HCT116 (cell line): Measurements from ENCODE around the gene ROCK2. TPM values are rescaled to one million over a fixed set of nuclear protein-coding genes. Genes with fewer than 3 reads are reported as not detected.

Experiments used
- ATAC-seq: fragments of 200-7000 bp; cut with Tn5 transposase; 2 replicates; pipeline ENCODE4 v1.9.1; 2020; ENCODE audit warnings: mild to moderate bottlenecking, moderate library complexity
- BruUV-seq: library from RNA; stranded (reverse); fragments of 400-500 nt; replicated peaks from 2 replicates; lab custom pipeline; 2021; lab: Mats Ljungman, UMichigan
- CTCF ChIA-PET: fragments of 300-600 bp; sonication (Branson Sonifier 250); formaldehyde crosslinking; loops from one replicate; lab custom pipeline; 2021; ENCODE audit warnings: antibody characterized with exemption; lab: Charles Lee
- POLR2A ChIA-PET: fragments of 300-600, 350-600 bp; sonication (Branson Sonifier 250); formaldehyde crosslinking; loops from one replicate; lab custom pipeline; 2021; ENCODE audit warnings: antibody characterized with exemption; lab: Charles Lee
- RAD21 ChIA-PET, 2 experiments: fragments of 300-600 bp; sonication (Branson Sonifier 250); formaldehyde crosslinking; loops; one replicate each; lab custom pipeline; 2023; ENCODE audit warnings: low total read pairs in 2 of 2; ENCODE audit not compliant: uncharacterized antibody in 2 of 2, unreplicated experiment in 2 of 2, low non-redundant PET in 1 of 2; lab: Charles Lee
- DNase-seq: peaks from one replicate; pipeline ENCODE4 v3.0.0-alpha.2; 2010; ENCODE audit warnings: low read depth, low spot score
- H2AFZ ChIP-seq: fragments of 200-600 bp; shearing (Covaris generic), sonication (generic); 2 replicates; pipeline ENCODE4 v1.6.1; 2017; ENCODE audit warnings: low read depth, mixed run types, mixed read lengths, antibody characterized with exemption, low read length; ENCODE audit not compliant: poor library complexity, severe bottlenecking
- H3K27ac ChIP-seq: 2 replicates; pipeline ENCODE4 v1.5.1; 2012; ENCODE audit warnings: low read depth, low read length
- H3K27me3 ChIP-seq: fragments of 200-600 bp; sonication (generic); 2 replicates; pipeline ENCODE4 v1.6.1; 2016; ENCODE audit warnings: mixed run types, low read length, mixed read lengths; ENCODE audit not compliant: insufficient read depth
- H3K36me3 ChIP-seq, 2 experiments: fragments of 200-500 bp in 1 of 2; fragments of 200-600 bp in 1 of 2; sonication (Bioruptor generic) in 1 of 2; sonication (generic) in 1 of 2; 2 replicates each; pipeline versions ENCODE4 v1.5.1 to v1.6.1; 2014 to 2016; ENCODE audit warnings: low read length in 2 of 2, inconsistent platforms in 1 of 2, mixed read lengths in 1 of 2, mixed run types in 1 of 2; ENCODE audit not compliant: insufficient read depth in 2 of 2, control insufficient read depth in 1 of 2
- H3K4me1 ChIP-seq, 2 experiments: fragments of 200-600 bp in 1 of 2; sonication (generic) in 1 of 2; 2 replicates each; pipeline versions ENCODE4 v1.5.1 to v1.6.1; 2012 to 2017; ENCODE audit warnings: low read length in 2 of 2, inconsistent platforms in 1 of 2, mild to moderate bottlenecking in 1 of 2, mixed read lengths in 1 of 2, mixed run types in 1 of 2, moderate library complexity in 1 of 2; ENCODE audit not compliant: insufficient read depth in 2 of 2, control insufficient read depth in 1 of 2
- H3K4me2 ChIP-seq: fragments of 200-600 bp; sonication (generic); 2 replicates; pipeline ENCODE4 v1.6.1; 2017; ENCODE audit warnings: mixed run types, low read length, mixed read lengths
- H3K4me3 ChIP-seq, 2 experiments: fragments of 200-600 bp in 1 of 2; sonication (generic) in 1 of 2; replicated peaks in 1 of 2; 2 replicates each; pipeline ENCODE4 v1.5.1; 2011 to 2016; ENCODE audit warnings: low read length in 2 of 2, control low read depth in 1 of 2, low read depth in 1 of 2, mild to moderate bottlenecking in 1 of 2, mixed read lengths in 1 of 2, mixed run types in 1 of 2
- H3K79me2 ChIP-seq: fragments of 200-600 bp; sonication (generic); 2 replicates; pipeline ENCODE4 v1.6.1; 2017; ENCODE audit warnings: mild to moderate bottlenecking, mixed run types, low read length, moderate library complexity, mixed read lengths; ENCODE audit not compliant: insufficient read depth
- H3K9ac ChIP-seq: fragments of 200-600 bp; sonication (generic); 2 replicates; pipeline ENCODE4 v1.6.1; 2016; ENCODE audit warnings: low read length, mixed read lengths
- H3K9me2 ChIP-seq: fragments of 200-600 bp; sonication (generic), shearing (Covaris generic); 2 replicates; pipeline ENCODE4 v1.6.1; 2017; ENCODE audit warnings: mixed run types, mild to moderate bottlenecking, moderate library complexity; ENCODE audit not compliant: insufficient read depth
- H3K9me3 ChIP-seq, 2 experiments: fragments of 200-500 bp in 1 of 2; fragments of 200-600 bp in 1 of 2; sonication (Bioruptor generic) in 1 of 2; sonication (generic) in 1 of 2; 2 replicates each; pipeline ENCODE4 v1.6.1; 2014 to 2017; ENCODE audit warnings: low read length in 2 of 2, mixed read lengths in 2 of 2, inconsistent platforms in 1 of 2, low read depth in 1 of 2, mild to moderate bottlenecking in 1 of 2, mixed run types in 1 of 2, moderate library complexity in 1 of 2; ENCODE audit not compliant: control insufficient read depth in 1 of 2, insufficient read depth in 1 of 2
- H4K20me1 ChIP-seq: fragments of 200-600 bp; sonication (generic), shearing (Covaris generic); 2 replicates; pipeline ENCODE4 v1.6.1; 2017; ENCODE audit warnings: mixed run types, mild to moderate bottlenecking, moderate library complexity; ENCODE audit not compliant: insufficient read depth
- CBX3 ChIP-seq: IDR thresholded peaks from 2 replicates; pipeline ENCODE4 v1.6.1; 2012; ENCODE audit warnings: low read depth
- CEBPB ChIP-seq: IDR thresholded peaks from 2 replicates; pipeline ENCODE4 v1.6.1; 2012; ENCODE audit warnings: low read depth
- ELF1 ChIP-seq: IDR thresholded peaks from 2 replicates; pipeline ENCODE4 v1.6.1; 2012; ENCODE audit warnings: low read depth, borderline replicate concordance
- JUND ChIP-seq: IDR thresholded peaks from 2 replicates; pipeline ENCODE4 v1.6.1; 2012
- POLR2A ChIP-seq: IDR thresholded peaks from 2 replicates; pipeline ENCODE4 v1.7.0; 2011; ENCODE audit warnings: borderline replicate concordance; ENCODE audit not compliant: insufficient read depth, insufficient read length; ENCODE audit errors: extremely low read depth
- RAD21 ChIP-seq: IDR thresholded peaks from 2 replicates; pipeline ENCODE4 v1.6.1; 2012; ENCODE audit warnings: low read depth, mild to moderate bottlenecking
- SIN3A ChIP-seq: IDR thresholded peaks from 2 replicates; pipeline ENCODE4 v1.6.1; 2012; ENCODE audit warnings: low read depth
- SP1 ChIP-seq: IDR thresholded peaks from 2 replicates; pipeline ENCODE4 v1.6.1; 2012; ENCODE audit warnings: low read depth
- SRF ChIP-seq: IDR thresholded peaks from 2 replicates; pipeline ENCODE4 v1.6.1; 2012; ENCODE audit warnings: low read depth
- TCF7L2 ChIP-seq: IDR thresholded peaks from 2 replicates; pipeline ENCODE4 v1.7.0; 2011; ENCODE audit warnings: borderline replicate concordance, inconsistent platforms; ENCODE audit not compliant: insufficient read depth, insufficient read length; ENCODE audit errors: extremely low read depth
- ZNF274 ChIP-seq: fragments of 200-500 bp; sonication (Bioruptor generic); IDR thresholded peaks from 2 replicates; pipeline ENCODE4 v1.6.1; 2014; ENCODE audit warnings: mild to moderate bottlenecking, low read depth, low read length, inconsistent platforms
- intact Hi-C: fragments of 100-400 bp; cut with micrococcal nuclease; formaldehyde crosslinking; loops from 2 replicates; pipeline ENCODE4 v1.10.0; 2022
- total RNA-seq: library from RNA; stranded (reverse); gene quantifications from one replicate; pipeline ENCODE4 v1.2.1, GENCODE V29; 2021; ENCODE audit not compliant: unreplicated experiment
- TF ChIP-seq, protein P1 (sequence below): IDR thresholded peaks from 2 replicates; pipeline ENCODE4 v1.6.1; 2011; ENCODE audit warnings: mild to moderate bottlenecking, low read length, moderate library complexity; ENCODE audit not compliant: insufficient replicate concordance; ENCODE audit errors: extremely low read depth
- TF ChIP-seq, protein P2 (sequence below): IDR thresholded peaks from 2 replicates; pipeline ENCODE4 v1.6.1; 2012
- TF ChIP-seq, protein P3 (sequence below): IDR thresholded peaks from 2 replicates; pipeline ENCODE4 v1.6.1; 2012; ENCODE audit warnings: low read depth

Gene ROCK2
- total RNA-seq, 1 experiment from 2014 or later = 48.0 TPM

DNA sequence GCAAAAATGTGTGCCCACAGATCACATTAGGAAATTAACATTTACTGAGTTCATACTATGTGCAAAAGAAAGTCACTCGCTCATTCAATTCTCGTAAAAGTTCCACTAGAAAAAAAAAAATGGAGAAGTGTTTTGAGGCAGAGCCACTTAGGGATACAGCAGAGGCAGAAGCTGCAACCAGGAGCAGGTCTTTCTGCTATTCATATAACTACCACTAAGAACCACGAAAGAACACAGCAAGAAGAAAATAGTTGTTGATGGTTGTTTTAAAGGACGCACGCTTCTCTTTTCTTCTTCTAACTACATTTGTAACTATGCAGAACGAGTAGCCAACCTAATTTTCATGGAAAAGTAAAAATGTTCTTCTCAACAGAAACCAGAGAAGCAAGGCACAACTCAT lies 45.0 kb downstream of the ROCK2 start:
- Histone ChIP-seq H3K4me2 (no peak overlapping the region), H3K9me3 (no peaks in the 10 kb centered on the region), H3K4me1 (no peaks in the 10 kb centered on the region), H3K27ac (no peak overlapping the region), H4K20me1 (peaks cover 9% of the 10 kb centered on the region; the same call in 1 of the 2 replicates), H3K9me2 (no peaks in the 10 kb centered on the region), H3K4me3 (no peak overlapping the region), H3K79me2 (peaks cover 87% of the 10 kb centered on the region), H3K27me3 (no peaks in the 10 kb centered on the region), H3K9ac (no peak overlapping the region), H3K36me3 (no peaks in the 10 kb centered on the region)
- no TSS peak for BruUV-seq
- RAD21 ChIA-PET = no interaction called here
- CTCF ChIA-PET = no interaction called here
- no peak for DNase-seq
- POLR2A ChIA-PET = no interaction called here
- no peak for ATAC-seq
- TF ChIP-seq CEBPB (no peak), ZNF274 (no peak), RAD21 (no peak)
- TF ChIP-seq, all 23 proteins: peak for 0
- no peak overlapping the region for H2AFZ ChIP-seq
- intact Hi-C loops = no loop called here

DNA sequence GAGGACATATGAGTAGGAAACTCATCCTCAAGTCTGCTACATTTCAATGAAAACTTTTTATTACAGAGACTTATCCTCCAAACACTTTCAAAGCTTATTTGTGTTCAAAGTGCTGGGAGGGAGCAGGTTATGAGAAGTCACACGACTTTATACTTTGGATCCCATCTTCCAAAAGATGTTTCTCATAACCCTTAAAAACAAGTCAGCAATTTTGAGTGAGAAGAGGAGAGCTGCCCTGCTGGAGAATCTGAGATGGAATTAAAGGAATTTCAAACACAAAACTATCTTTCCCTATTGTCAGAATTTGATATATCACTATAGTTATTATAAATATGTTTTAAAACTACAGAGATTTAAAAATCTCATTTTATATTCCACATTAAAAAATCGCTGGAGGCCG lies 45.8 kb downstream of the ROCK2 start:
- DNase-seq = no peak
- no peaks in the 10 kb centered on the region for H3K9me3 ChIP-seq
- H3K9ac ChIP-seq = no peak overlapping the region
- BruUV-seq = no TSS peak
- CTCF ChIA-PET = no interaction called here
- POLR2A ChIA-PET = no interaction called here
- H3K4me1 ChIP-seq = 0 out of 4 replicates have a peak, but pooled peaks cover 0 to under 1% of the 10 kb centered on the region in 2 experiments
- no peaks in the 10 kb centered on the region for H3K36me3 ChIP-seq
- H3K4me2 ChIP-seq = no peak overlapping the region
- RAD21 ChIA-PET = interaction anchor here in 1 of 2 experiments (0.7 kb wide), 1 partner anchor 43 kb away, joined by 6 read pairs; no protein-coding TSS in a partner anchor
- H3K79me2 ChIP-seq = peaks cover 87% of the 10 kb centered on the region
- no peaks in the 10 kb centered on the region for H3K27me3 ChIP-seq
- H2AFZ ChIP-seq = no peak overlapping the region
- H3K4me3 ChIP-seq = no peak overlapping the region
- intact Hi-C loops = no loop called here
- no peak for ATAC-seq
- H4K20me1 ChIP-seq = peaks cover 9% of the 10 kb centered on the region; the same call in 1 of the 2 replicates
- TF ChIP-seq TCF7L2 (no peak), ELF1 (no peak), JUND (no peak), SP1 (no peak), SRF (no peak), POLR2A (no peak), ZNF274 (no peak), CBX3 (no peak), SIN3A (no peak), RAD21 (no peak)
- TF ChIP-seq, protein P1, sequence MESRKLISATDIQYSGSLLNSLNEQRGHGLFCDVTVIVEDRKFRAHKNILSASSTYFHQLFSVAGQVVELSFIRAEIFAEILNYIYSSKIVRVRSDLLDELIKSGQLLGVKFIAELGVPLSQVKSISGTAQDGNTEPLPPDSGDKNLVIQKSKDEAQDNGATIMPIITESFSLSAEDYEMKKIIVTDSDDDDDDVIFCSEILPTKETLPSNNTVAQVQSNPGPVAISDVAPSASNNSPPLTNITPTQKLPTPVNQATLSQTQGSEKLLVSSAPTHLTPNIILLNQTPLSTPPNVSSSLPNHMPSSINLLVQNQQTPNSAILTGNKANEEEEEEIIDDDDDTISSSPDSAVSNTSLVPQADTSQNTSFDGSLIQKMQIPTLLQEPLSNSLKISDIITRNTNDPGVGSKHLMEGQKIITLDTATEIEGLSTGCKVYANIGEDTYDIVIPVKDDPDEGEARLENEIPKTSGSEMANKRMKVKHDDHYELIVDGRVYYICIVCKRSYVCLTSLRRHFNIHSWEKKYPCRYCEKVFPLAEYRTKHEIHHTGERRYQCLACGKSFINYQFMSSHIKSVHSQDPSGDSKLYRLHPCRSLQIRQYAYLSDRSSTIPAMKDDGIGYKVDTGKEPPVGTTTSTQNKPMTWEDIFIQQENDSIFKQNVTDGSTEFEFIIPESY = no peak
- TF ChIP-seq, protein P2, sequence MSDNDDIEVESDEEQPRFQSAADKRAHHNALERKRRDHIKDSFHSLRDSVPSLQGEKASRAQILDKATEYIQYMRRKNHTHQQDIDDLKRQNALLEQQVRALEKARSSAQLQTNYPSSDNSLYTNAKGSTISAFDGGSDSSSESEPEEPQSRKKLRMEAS = no peak
- TF ChIP-seq, protein P3, sequence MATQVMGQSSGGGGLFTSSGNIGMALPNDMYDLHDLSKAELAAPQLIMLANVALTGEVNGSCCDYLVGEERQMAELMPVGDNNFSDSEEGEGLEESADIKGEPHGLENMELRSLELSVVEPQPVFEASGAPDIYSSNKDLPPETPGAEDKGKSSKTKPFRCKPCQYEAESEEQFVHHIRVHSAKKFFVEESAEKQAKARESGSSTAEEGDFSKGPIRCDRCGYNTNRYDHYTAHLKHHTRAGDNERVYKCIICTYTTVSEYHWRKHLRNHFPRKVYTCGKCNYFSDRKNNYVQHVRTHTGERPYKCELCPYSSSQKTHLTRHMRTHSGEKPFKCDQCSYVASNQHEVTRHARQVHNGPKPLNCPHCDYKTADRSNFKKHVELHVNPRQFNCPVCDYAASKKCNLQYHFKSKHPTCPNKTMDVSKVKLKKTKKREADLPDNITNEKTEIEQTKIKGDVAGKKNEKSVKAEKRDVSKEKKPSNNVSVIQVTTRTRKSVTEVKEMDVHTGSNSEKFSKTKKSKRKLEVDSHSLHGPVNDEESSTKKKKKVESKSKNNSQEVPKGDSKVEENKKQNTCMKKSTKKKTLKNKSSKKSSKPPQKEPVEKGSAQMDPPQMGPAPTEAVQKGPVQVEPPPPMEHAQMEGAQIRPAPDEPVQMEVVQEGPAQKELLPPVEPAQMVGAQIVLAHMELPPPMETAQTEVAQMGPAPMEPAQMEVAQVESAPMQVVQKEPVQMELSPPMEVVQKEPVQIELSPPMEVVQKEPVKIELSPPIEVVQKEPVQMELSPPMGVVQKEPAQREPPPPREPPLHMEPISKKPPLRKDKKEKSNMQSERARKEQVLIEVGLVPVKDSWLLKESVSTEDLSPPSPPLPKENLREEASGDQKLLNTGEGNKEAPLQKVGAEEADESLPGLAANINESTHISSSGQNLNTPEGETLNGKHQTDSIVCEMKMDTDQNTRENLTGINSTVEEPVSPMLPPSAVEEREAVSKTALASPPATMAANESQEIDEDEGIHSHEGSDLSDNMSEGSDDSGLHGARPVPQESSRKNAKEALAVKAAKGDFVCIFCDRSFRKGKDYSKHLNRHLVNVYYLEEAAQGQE = no peak
- H3K27ac ChIP-seq = no peak overlapping the region
- H3K9me2 ChIP-seq = no peaks in the 10 kb centered on the region
